GM18505 (cell line): ENCODE data around the gene RAD51B.

Experiments used
- ATAC-seq: cut with Tn5 transposase; IDR thresholded peaks from one replicate; pipeline ENCODE4 v1.9.1; 2021; ENCODE audit not compliant: unreplicated experiment
- POLR2A ChIP-seq: IDR thresholded peaks from 4 replicates; pipeline ENCODE4 v1.6.1; 2011; ENCODE audit warnings: borderline replicate concordance; ENCODE audit not compliant: insufficient read depth, insufficient read length; ENCODE audit errors: extremely low read depth

RAD51B gene

DNA sequence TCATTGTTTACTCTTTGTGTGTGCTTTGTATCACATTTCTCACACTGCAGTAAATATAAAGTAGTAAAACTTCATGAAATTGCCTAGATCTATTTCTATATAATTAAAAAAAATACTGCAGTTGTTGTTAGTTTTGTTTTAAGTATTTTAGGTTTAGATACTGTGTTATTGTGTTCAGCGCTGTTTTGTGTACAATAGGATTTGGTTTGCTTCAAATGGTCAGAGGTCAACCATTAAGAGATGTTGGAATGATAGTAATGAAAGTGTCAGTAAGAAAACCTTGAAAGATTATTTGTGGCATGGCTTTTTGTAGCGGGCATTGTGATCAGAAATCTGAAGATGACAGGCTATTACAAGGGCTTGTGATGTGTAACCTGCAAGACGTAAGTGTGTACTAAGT, 67.9 kb downstream of the RAD51B start:
- no peak for ATAC-seq

DNA sequence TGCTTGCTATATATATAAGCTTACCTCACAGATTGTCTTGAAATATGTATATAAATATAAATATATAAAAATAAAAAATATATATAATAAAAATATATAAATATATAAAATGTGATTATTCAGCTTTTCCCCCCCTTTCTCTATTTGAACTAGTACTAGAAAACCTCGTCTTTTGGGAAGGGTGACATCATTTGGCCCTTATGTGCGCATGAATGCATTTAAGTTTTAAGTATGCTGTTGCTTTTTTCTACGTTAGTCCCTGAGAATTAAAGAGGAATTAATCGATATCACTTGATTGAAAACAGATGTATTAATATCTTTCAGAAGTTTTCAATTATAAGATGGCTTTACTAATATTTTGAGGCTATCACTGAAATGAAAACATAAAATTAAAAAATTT, 69.9 kb downstream of the RAD51B start:
- ATAC-seq: no peak
- no peak for TF ChIP-seq POLR2A

More for the DNA sequence above, 67.9 kb downstream of the RAD51B start:
- TF ChIP-seq POLR2A: no peak

DNA sequence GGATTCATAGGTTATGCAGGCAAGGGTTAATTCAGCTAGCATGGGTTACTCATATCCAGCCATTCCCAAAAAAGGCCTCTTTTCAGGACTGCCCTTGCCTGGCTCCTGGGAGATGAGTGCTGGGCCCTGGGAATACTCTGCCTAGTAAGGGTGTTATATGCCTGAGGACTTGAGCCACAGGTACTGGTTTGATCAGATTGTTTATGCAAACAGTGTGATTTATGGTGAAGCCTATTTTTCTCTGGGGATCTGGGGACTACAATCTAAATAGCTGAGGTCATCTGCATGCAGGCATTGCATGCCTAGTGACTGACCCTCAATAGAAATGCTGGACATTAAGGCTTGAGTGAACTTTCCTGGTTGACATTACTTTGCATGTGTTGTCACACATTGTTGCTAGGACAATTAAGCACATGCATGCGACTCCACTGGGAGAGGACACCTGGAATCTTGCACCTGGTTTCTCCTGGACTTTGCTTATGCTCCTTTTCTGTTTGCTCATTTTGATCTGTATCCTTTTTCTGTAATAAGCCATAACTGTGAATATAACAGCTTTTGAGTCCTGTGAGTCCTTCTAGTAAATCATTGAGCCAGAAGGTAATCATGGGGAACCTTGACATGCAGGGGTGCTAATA, 73.0 kb downstream of the RAD51B start:
- TF ChIP-seq POLR2A: no peak
- no peak for ATAC-seq

DNA sequence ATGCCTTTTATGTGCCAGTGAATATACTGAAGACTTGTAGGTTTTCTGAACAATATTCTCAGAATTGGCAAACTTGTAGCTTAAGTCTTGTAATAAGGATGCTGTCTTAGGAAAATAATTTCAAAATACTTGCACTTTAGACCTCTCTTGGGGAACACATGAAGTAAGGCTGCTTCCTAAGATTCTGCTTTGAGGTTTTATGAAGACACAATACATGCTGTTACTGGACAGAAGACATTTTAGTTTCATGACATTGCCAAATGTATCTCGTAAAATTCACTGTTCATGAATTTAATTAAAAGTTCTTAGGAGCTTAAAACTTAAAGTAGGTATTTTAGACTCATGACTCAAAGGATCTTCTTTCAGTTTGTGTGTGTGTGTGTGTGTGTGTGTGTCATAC, 80.7 kb downstream of the RAD51B start:
- no peak for ATAC-seq
- no peak for TF ChIP-seq POLR2A

DNA sequence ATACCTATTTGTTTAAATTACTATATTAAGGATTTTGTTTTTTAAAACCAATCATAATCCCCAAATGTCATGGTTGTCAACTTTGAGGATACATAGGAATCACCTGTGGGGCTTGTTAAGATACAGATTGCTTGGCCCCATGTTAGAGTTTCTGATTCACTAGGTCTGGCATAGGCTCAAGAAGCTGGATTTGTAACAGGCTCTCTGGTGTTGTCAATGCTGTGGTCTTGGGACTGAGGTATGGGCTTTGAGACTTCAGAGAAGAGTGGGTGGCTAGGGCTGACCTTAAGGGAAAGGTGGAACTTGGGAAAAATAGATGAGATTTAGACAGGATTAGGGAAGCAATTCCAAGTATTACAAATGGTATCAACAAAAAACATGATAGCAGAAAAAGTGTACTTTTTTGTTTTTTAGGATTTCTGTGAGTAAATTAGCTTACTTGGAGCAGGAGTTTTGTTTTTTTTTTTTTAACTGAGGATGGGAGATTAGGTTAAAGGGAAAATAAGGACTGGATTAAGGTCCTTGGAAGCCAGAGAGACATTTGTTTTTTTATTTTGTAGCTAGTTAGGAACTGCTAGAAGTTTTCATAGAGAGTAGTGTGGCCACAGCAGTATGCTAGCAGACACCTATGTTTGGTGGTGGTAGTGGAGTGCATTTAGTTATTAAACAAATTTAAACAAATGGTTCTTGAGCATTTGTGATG, 88.6 kb downstream of the RAD51B start:
- no peak for ATAC-seq

DNA sequence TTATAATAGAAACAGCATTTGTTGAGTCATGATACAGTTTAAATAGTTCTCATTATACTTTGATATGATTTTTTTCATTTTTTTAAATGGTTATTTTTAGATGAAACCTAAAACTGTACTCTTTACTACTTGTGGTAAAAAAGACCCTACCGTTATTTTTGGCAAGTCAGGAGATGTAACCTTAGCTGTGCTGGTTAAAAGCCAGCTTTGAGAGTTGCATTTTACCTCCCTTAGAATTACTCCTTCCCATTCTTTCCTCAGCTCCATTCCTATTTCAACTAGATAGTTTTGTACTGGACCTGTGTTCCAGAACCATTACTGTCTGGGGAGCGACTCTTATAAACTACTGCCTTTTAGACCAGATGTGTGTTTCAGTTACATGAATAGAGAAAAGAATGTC, 92.0 kb downstream of the RAD51B start:
- TF ChIP-seq POLR2A: no peak
- ATAC-seq: no peak

More for the DNA sequence above, 88.6 kb downstream of the RAD51B start:
- TF ChIP-seq POLR2A: no peak

DNA sequence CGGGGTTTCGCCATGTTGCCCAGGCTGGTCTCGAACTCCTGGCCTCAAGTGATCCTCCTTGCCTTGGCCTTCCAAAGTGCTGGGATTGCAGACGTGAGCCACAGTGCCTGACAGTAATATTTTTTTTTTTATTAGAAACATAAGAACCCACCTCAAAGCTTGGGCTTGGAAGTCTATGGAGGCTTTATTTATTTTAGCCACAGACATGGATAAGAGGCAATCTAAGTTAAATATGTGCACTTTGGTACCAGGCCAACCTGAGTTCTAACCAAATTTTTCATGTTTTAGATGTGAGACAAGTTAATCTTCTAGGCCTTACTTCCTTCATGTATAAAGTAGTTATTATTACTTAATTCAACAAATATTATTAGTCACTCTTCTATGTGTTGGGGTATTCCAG, 96.9 kb downstream of the RAD51B start:
- no peak for TF ChIP-seq POLR2A
- no peak for ATAC-seq

DNA sequence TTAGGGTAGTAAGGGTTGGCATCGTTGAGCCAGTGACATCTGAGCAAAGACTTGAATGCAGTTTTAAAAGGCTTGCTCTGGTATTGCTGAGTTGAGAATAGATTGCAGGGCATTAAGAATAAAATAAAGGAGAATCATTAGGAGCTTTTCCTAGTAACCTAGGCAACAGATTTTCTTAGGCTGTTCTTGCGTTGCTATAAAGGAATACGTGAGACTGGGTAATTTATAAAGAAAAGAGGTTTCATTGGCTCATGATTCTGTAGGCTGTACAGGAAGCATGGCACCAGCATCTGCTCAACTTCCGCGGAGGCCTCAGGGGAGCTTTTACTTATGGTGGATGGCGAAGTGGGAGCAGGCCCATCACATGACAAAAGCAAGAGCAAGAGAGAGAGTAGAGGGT, 97.4 kb downstream of the RAD51B start:
- no peak for ATAC-seq

DNA sequence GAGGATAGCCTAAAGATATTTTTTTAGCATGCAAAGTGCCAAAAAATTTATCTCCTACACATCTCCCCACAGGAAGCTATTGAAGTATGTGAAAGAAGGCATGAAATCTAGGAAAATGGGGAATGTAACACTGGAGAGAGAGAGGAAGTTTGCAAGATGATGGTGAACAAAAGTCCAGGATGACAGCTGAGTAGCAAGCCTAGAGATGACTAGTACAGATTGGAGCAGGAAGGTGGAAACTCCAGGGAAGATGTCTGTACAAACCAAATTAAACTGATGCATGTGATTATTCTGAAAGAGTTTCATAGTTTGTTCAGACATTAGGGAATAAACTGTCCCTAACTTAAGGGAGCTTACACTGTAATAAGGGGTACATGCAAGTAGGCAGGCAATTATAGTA, 99.3 kb downstream of the RAD51B start:
- ATAC-seq: no peak
- TF ChIP-seq POLR2A: no peak

More for the DNA sequence above, 97.4 kb downstream of the RAD51B start:
- TF ChIP-seq POLR2A: no peak

DNA sequence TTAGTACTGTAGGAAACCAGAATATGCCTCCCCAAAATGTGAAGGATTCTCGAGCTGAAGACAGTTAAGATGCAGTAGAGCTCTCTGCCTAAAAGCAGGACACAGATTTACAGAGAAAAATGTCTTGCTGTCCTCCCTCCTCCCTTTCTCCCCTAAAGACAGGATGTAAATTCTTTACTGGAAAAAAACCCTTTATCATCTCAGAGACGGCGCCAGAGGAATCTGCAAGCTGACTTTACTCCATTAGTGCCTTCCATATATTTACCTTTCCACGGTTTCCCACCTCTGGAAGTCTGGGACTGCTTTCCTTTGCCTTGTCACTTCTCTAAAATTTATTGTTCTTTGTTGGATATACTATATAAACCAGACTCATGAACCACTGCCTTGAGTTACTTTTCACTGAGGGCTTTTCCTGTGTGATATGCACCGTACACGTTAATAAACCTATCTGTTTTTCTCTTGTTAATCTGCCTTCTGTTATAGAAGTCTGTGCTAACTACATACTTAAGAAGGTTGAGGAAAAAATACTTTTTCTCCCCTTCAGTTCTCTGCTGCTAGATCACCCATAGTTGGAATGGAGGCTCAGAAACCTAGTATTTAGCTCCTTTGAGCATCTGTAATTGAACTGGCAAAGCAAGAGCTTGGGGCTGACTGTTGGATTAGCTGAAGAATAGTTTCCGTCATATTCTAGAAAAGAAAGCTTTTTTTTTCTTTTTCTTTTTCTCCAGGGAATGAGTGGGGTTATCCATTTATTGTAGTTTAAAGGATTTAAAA, 99.9 kb downstream of the RAD51B start:
- ATAC-seq: no peak
- no peak for TF ChIP-seq POLR2A

DNA sequence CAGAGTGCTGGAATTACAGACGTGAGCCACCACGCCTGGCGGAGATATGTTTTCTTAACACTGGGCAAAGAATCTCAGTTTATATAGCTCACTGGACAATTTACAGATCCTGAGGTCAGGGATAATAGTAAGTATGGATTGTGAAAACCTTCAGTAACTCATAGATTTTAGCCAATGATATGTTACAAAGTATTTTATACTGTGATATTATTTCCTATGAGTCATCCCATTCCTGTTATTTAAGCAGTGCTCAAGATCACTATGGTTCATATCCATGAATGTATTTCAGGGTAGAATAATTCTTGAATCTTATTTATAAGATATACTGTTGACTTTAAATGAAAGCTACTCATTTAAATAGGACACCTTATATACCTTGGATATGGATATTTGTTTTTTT, 107.2 kb downstream of the RAD51B start:
- TF ChIP-seq POLR2A: no peak
- no peak for ATAC-seq

DNA sequence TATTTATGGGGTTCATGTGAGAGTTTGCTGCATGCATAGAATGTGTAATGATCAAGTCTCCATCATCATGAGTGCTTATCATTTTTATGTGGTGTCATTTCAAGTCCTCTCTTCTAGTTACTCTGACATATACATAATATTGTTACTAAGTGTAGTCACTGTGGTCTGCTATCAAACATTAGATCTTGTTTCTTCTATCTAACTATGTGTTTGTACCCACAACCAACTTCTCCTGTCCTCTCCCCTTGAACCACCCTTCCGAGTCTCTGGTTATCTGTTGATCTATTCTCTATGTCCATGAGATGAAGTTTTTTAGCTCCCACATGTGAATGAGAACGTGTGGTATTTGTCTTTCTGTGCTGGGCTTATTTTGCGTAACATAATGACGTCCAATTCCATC, 107.7 kb downstream of the RAD51B start:
- TF ChIP-seq POLR2A: no peak
- ATAC-seq: no peak

DNA sequence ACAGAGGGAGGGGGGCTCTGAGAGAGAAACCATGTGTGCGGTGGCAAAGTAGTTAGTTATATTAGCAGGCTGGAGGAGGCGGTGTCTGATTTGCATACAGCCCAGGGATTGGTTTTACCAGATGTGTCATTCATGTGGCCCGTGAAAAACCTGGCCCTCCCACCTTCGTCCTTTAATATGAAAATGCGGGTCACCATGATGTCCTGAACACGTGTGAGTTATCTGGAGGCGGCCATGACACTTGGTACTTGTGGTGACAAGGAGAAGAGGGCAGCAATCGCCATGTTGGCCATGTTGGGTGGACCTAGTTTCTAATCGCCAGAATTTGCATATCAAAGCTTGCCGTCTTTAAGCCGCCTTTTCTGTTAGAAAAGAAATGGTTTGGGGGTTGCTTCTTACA, 108.8 kb downstream of the RAD51B start:
- no peak for ATAC-seq
- TF ChIP-seq POLR2A: no peak
